NCI-H1105 (cell line): ENCODE results near the gene ADAMTS13.

Experiments
- DNase-seq: peaks from one replicate; lab custom pipeline; 2025; lab: John Stamatoyannopoulos, UW

Gene ADAMTS13

GRCh38 chr9:133454943-133455673 lies 32.9 kb downstream of the ADAMTS13 start:
- no peak for DNase-seq

GRCh38 chr9:133455936-133456335 lies 33.8 kb downstream of the ADAMTS13 start:
- no peak for DNase-seq

GRCh38 chr9:133456409-133456808 lies 34.2 kb downstream of the ADAMTS13 start:
- DNase-seq: no peak

- no peak for DNase-seq
Measured at GRCh38 chr9:133457233-133457632, 35.1 kb downstream of the ADAMTS13 start.

- no peak for DNase-seq
Measured at GRCh38 chr9:133457748-133458147, 35.6 kb downstream of the ADAMTS13 start.

GRCh38 chr9:133458643-133459312 lies 36.6 kb downstream of the ADAMTS13 start:
- no peak for DNase-seq

GRCh38 chr9:133459476-133460404 lies 37.6 kb downstream of the ADAMTS13 start, which contains the start of gene CACFD1:
Gene CACFD1, plus strand, starts transcription at chr9:133459978. Its CDS starts 89 bp downstream, at chr9:133460067.
- DNase-seq: peak; percentile 96

- DNase-seq: peak; percentile 80
Measured at GRCh38 chr9:133460405-133461175, 38.4 kb downstream of the ADAMTS13 start.

- no peak for DNase-seq
Measured at GRCh38 chr9:133461975-133462374, 39.8 kb downstream of the ADAMTS13 start.

GRCh38 chr9:133463234-133463863 lies 41.2 kb downstream of the ADAMTS13 start:
- no peak for DNase-seq

GRCh38 chr9:133463864-133464615 lies 41.9 kb downstream of the ADAMTS13 start:
- DNase-seq: no peak

- no peak for DNase-seq
Measured at GRCh38 chr9:133464638-133465037, 42.5 kb downstream of the ADAMTS13 start.

- DNase-seq: no peak
Measured at GRCh38 chr9:133465984-133466383, 43.8 kb downstream of the ADAMTS13 start.

- no peak for DNase-seq
Measured at GRCh38 chr9:133467101-133467500, 44.9 kb downstream of the ADAMTS13 start.

GRCh38 chr9:133468374-133468773 lies 46.2 kb downstream of the ADAMTS13 start:
- DNase-seq: no peak

GRCh38 chr9:133468777-133469421 lies 46.7 kb downstream of the ADAMTS13 start:
- no peak for DNase-seq

GRCh38 chr9:133470427-133470924 lies 48.3 kb downstream of the ADAMTS13 start:
- no peak for DNase-seq

- no peak for DNase-seq
Measured at GRCh38 chr9:133470988-133471387, 48.8 kb downstream of the ADAMTS13 start.

GRCh38 chr9:133471551-133472276 lies 49.5 kb downstream of the ADAMTS13 start:
- no peak for DNase-seq
